GOT3 (cell line): ENCODE measurements around the gene SVOP.
"Not testable (repeated sequence)": the region's sequence is repeated elsewhere in the genome, so short reads cannot be mapped to it uniquely, and the experiment has no call there.

Source experiments
- DNase-seq: peaks from one replicate; lab custom pipeline; 2025; ENCODE audit warnings: mixed read lengths; lab: John Stamatoyannopoulos, UW

The SVOP gene

GRCh38 chr12:109020796-109021380, at the start of gene SVOP:
TSS of gene SVOP (minus strand) at chr12:109021068. CDS start at chr12:109020868, 200 bp downstream.
- DNase-seq = no peak

GRCh38 chr12:109069307-109070271, 48.7 kb upstream of the SVOP start:
- no peak for DNase-seq

- DNase-seq = no peak
These were observed 45.0 kb upstream of the SVOP start for GRCh38 chr12:109065853-109066193.

- DNase-seq = no peak
These were observed 44.4 kb upstream of the SVOP start for GRCh38 chr12:109065154-109065852.

GRCh38 chr12:109064143-109064542, 43.3 kb upstream of the SVOP start:
- DNase-seq = no peak

- no peak for DNase-seq
These were observed 37.9 kb upstream of the SVOP start for GRCh38 chr12:109058773-109059172.

GRCh38 chr12:109057376-109057775, 36.5 kb upstream of the SVOP start:
- no peak for DNase-seq

GRCh38 chr12:109056891-109057290, 36.0 kb upstream of the SVOP start:
- DNase-seq = no peak

- no peak for DNase-seq
These were observed 33.7 kb upstream of the SVOP start for GRCh38 chr12:109054520-109054919.

GRCh38 chr12:109054124-109054513, 33.3 kb upstream of the SVOP start:
- DNase-seq = not testable (repeated sequence)

GRCh38 chr12:109053382-109054123, 32.7 kb upstream of the SVOP start:
- DNase-seq = no peak

- peak; percentile 28 for DNase-seq
These were observed 31.8 kb upstream of the SVOP start, which contains the start of gene USP30 for GRCh38 chr12:109052414-109053323. TSS of gene USP30 (plus strand) at chr12:109052576. CDS start at chr12:109052679, 103 bp downstream.

GRCh38 chr12:109052097-109052413, 31.2 kb upstream of the SVOP start:
- DNase-seq = no peak

GRCh38 chr12:109049794-109050193, 28.9 kb upstream of the SVOP start:
- DNase-seq = not testable (repeated sequence)

GRCh38 chr12:109048706-109049105, 27.8 kb upstream of the SVOP start:
- not testable (repeated sequence) for DNase-seq

GRCh38 chr12:109047081-109047805, 26.4 kb upstream of the SVOP start:
- DNase-seq = no peak

GRCh38 chr12:109044241-109044640, 23.4 kb upstream of the SVOP start:
- no peak for DNase-seq

GRCh38 chr12:109036975-109037374, 16.1 kb upstream of the SVOP start:
- no peak for DNase-seq

GRCh38 chr12:109033239-109034196, 12.7 kb upstream of the SVOP start:
- DNase-seq = no peak
